ENCODE results near the gene KRT75. TPM values are rescaled to one million over a fixed set of nuclear protein-coding genes. Genes with fewer than 3 reads are reported as not detected.
A peak's percentile ranks its signal among the peaks of the same experiment; 100 is the strongest.

KRT75 gene
- total RNA-seq, 1 donor from 2014 or later = not detected

DNA sequence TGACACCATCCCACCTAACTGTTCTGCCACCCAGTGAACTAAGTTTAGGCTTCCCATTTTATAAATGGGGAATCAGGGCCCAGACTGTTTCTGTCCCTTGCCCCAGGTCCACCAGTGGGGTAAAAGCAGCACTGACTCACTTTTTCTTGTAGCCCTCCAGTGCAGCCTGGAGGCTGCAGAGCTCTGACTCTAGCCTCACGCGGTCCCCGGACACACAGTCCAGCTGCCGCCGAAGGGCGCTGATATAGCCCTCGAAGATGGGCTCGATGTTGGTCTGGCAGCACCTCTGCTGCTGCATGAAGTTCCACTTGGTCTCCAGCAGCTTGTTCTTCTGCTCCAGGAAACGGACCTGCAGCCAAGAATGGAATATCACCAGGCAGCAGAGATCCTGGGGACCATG is 30.6 kb downstream of the KRT75 start:
- TF ChIP-seq EZH2 (IDR thresholded peaks at IDR 0.05) (no peak), EZH2phosphoT487 (IDR thresholded peaks at IDR 0.05) (no peak)
- TF ChIP-seq, protein P1, sequence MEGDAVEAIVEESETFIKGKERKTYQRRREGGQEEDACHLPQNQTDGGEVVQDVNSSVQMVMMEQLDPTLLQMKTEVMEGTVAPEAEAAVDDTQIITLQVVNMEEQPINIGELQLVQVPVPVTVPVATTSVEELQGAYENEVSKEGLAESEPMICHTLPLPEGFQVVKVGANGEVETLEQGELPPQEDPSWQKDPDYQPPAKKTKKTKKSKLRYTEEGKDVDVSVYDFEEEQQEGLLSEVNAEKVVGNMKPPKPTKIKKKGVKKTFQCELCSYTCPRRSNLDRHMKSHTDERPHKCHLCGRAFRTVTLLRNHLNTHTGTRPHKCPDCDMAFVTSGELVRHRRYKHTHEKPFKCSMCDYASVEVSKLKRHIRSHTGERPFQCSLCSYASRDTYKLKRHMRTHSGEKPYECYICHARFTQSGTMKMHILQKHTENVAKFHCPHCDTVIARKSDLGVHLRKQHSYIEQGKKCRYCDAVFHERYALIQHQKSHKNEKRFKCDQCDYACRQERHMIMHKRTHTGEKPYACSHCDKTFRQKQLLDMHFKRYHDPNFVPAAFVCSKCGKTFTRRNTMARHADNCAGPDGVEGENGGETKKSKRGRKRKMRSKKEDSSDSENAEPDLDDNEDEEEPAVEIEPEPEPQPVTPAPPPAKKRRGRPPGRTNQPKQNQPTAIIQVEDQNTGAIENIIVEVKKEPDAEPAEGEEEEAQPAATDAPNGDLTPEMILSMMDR (IDR thresholded peaks at IDR 0.05) = no peak
- no peaks in the 10 kb centered on the region for H3K36me3 Mint-ChIP-seq
- no peak for DNase-seq (ENCODE audit: low spot score)

DNA sequence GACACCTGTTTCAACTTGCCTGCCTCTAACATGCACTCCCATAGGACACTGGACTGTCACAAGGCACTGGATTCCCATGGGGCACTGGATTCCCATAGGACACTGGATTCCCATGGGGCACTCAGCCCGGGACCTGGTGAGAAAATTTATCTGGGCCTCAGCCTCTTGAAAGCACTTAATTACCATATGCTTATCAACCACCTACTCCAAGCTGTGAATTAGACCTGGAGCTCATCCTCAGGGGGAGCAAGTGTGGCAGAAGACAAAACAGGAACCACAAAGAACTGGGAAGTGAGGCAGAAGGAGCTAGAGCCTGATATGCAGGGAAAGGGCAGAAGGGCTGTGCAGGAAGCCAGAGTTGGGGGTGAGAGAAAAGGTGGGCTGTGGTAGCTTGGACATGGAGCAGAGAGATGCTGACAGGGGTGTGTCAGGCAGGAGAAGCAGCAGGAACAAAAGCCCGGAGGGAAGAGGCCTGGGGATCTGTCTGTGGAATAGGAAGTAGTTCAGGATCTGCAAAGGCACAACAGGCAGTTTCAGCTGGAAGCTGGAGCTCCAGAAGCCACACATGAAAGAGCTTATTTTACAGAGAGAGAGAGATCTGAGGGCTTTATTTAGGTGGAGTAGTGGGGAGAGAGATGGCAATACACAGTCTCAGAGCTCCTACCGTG is 31.2 kb downstream of the KRT75 start:
- no peaks in the 10 kb centered on the region for H3K36me3 Mint-ChIP-seq
- H3K27ac ChIP-seq = no peak overlapping the region
- peaks cover 5% of the 10 kb centered on the region for H3K4me1 Mint-ChIP-seq
- peaks cover 4% of the 10 kb centered on the region for H3K4me1 ChIP-seq
- DNase-seq (ENCODE audit: low spot score) = no peak
- H3K9me3 Mint-ChIP-seq = no peaks in the 10 kb centered on the region
- H3K9me3 ChIP-seq (ENCODE audit: low read depth) = no peaks in the 10 kb centered on the region
- no peak overlapping the region for H3K4me3 ChIP-seq
- no peaks in the 10 kb centered on the region for H3K36me3 ChIP-seq
- H3K27me3 ChIP-seq = no peaks in the 10 kb centered on the region
- TF ChIP-seq, protein P1 (IDR thresholded peaks at IDR 0.05) = no peak
- H3K4me2 ChIP-seq = no peak overlapping the region
- no peak overlapping the region for H3K9ac ChIP-seq
- H3K27ac Mint-ChIP-seq = no peak overlapping the region
- H3K79me2 ChIP-seq (ENCODE audit: low read depth) = no peaks in the 10 kb centered on the region
- no peaks in the 10 kb centered on the region for H3F3A ChIP-seq (ENCODE audit: low read depth)
- no peak overlapping the region for H3K4me3 Mint-ChIP-seq
- H4K20me1 ChIP-seq (ENCODE audit: low read depth) = no peaks in the 10 kb centered on the region
- H2AFZ ChIP-seq (replicated peaks) = peak overlapping the region; percentile 51
- H3K27me3 Mint-ChIP-seq (ENCODE audit: insufficient read depth, low read depth) = peaks cover 3% of the 10 kb centered on the region

More for the DNA sequence above, 30.6 kb downstream of the KRT75 start:
- Histone ChIP-seq H4K20me1 (ENCODE audit: low read depth) (no peaks in the 10 kb centered on the region), H3K4me2 (no peak overlapping the region), H2AFZ (replicated peaks) (no peak overlapping the region), H3F3A (ENCODE audit: low read depth) (no peaks in the 10 kb centered on the region), H3K27ac (no peak overlapping the region), H3K4me1 (peaks cover 4% of the 10 kb centered on the region), H3K4me3 (no peak overlapping the region), H3K79me2 (ENCODE audit: low read depth) (no peaks in the 10 kb centered on the region), H3K9me3 (ENCODE audit: low read depth) (no peaks in the 10 kb centered on the region), H3K27me3 (no peaks in the 10 kb centered on the region), H3K9ac (no peak overlapping the region), H3K36me3 (no peaks in the 10 kb centered on the region)
- no peak overlapping the region for H3K27ac Mint-ChIP-seq
- H3K9me3 Mint-ChIP-seq = no peaks in the 10 kb centered on the region
- peaks cover 5% of the 10 kb centered on the region for H3K27me3 Mint-ChIP-seq (ENCODE audit: insufficient read depth, low read depth)
- no peak overlapping the region for H3K4me3 Mint-ChIP-seq
- peaks cover 5% of the 10 kb centered on the region for H3K4me1 Mint-ChIP-seq

DNA sequence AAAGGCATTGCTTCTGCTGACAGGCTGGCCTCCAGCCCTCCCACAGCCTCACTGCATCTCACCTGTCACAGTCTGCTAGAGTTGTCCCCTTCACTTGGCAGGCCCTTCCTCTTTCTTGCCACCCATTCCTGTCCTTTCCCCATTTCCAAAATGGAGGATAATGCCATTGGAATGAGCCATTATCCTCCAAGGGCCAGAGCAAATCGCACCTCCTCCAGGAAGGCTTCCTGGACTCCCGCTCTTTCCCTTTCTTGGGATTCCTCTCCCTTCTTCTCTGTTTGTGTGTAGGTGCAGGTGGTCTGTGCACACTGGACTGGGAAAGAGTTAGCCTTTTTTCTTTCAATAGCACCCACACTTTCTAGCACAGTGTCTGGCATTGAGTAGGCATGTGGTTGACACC is 31.8 kb downstream of the KRT75 start:
- Mint-ChIP-seq H3K36me3 (no peaks in the 10 kb centered on the region), H3K4me3 (no peak overlapping the region), H3K9me3 (no peaks in the 10 kb centered on the region), H3K4me1 (peaks cover 5% of the 10 kb centered on the region), H3K27ac (no peak overlapping the region), H3K27me3 (ENCODE audit: insufficient read depth, low read depth) (peaks cover 3% of the 10 kb centered on the region)
- Histone ChIP-seq H3K27me3 (no peaks in the 10 kb centered on the region), H3K27ac (no peak overlapping the region), H3K9me3 (ENCODE audit: low read depth) (no peaks in the 10 kb centered on the region), H3K4me2 (no peak overlapping the region), H4K20me1 (ENCODE audit: low read depth) (no peaks in the 10 kb centered on the region), H3F3A (ENCODE audit: low read depth) (no peaks in the 10 kb centered on the region), H3K4me1 (peaks cover 4% of the 10 kb centered on the region), H2AFZ (replicated peaks) (no peak overlapping the region), H3K36me3 (no peaks in the 10 kb centered on the region), H3K9ac (no peak overlapping the region), H3K4me3 (no peak overlapping the region), H3K79me2 (ENCODE audit: low read depth) (no peaks in the 10 kb centered on the region)
- TF ChIP-seq EZH2 (IDR thresholded peaks at IDR 0.05) = no peak
- TF ChIP-seq, protein P1 (IDR thresholded peaks at IDR 0.05) = no peak
- TF ChIP-seq EZH2phosphoT487 (IDR thresholded peaks at IDR 0.05) = no peak
- DNase-seq (ENCODE audit: low spot score) = no peak

Measured in neural progenitor cell (in vitro differentiated cells).